NCI-H524 treated with DMSO at 0.1 percent for 48 hours (cell line): ENCODE measurements around the gene MAPK13.

Experiments
- DNase-seq: peaks from one replicate; lab custom pipeline; 2025; lab: John Stamatoyannopoulos, UW

The MAPK13 gene

GRCh38 chr6:36149476-36149875 lies 19.2 kb downstream of the MAPK13 start:
- no peak for DNase-seq

- no peak for DNase-seq
Measured at GRCh38 chr6:36150283-36150682, 20.0 kb downstream of the MAPK13 start.

GRCh38 chr6:36154286-36154685 lies 24.0 kb downstream of the MAPK13 start:
- DNase-seq = no peak

GRCh38 chr6:36155662-36156061 lies 25.3 kb downstream of the MAPK13 start:
- no peak for DNase-seq

GRCh38 chr6:36160147-36160760 lies 29.9 kb downstream of the MAPK13 start:
- DNase-seq = no peak

GRCh38 chr6:36169023-36170007 lies 39.0 kb downstream of the MAPK13 start:
- DNase-seq = no peak

- DNase-seq = no peak
Measured at GRCh38 chr6:36170704-36171103, 40.4 kb downstream of the MAPK13 start.

- DNase-seq = no peak
Measured at GRCh38 chr6:36171573-36171972, 41.3 kb downstream of the MAPK13 start.

GRCh38 chr6:36177166-36177565 lies 46.9 kb downstream of the MAPK13 start:
- DNase-seq = no peak

- no peak for DNase-seq
Measured at GRCh38 chr6:36178544-36178943, 48.2 kb downstream of the MAPK13 start.

GRCh38 chr6:36180126-36180525 lies 49.8 kb downstream of the MAPK13 start:
- DNase-seq = no peak

- no peak for DNase-seq
Measured at GRCh38 chr6:36184311-36184710, 54.0 kb downstream of the MAPK13 start.

GRCh38 chr6:36186199-36186598 lies 55.9 kb downstream of the MAPK13 start:
- no peak for DNase-seq

GRCh38 chr6:36187446-36187845 lies 57.1 kb downstream of the MAPK13 start:
- DNase-seq = no peak
